CD8-positive, alpha-beta memory T cell (primary cell): ENCODE measurements around the gene TMEM184A. TPM values are rescaled to one million over a fixed set of nuclear protein-coding genes. Genes with fewer than 3 reads are reported as not detected.

Source experiments
- CTCF ChIA-PET: fragments of 350-600 bp; sonication (Branson Sonifier 250); formaldehyde crosslinking; loops from one replicate; lab custom pipeline; 2021; ENCODE audit warnings: antibody characterized with exemption; lab: Charles Lee
- POLR2A ChIA-PET: fragments of 350-600 bp; sonication (Branson Sonifier 250); formaldehyde crosslinking; loops from one replicate; lab custom pipeline; 2021; ENCODE audit warnings: antibody characterized with exemption; lab: Charles Lee
- DNase-seq, 5 donors: peaks; one replicate each; pipeline versions ENCODE4 v3.0.0 to v3.0.0-alpha.2; 2020 to 2022; ENCODE audit warnings: mixed read lengths in 1 of 5
- H3K27ac ChIP-seq: one replicate; pipeline ENCODE4 v1.7.0; 2013; ENCODE audit warnings: low read depth, mild to moderate bottlenecking, low read length, moderate library complexity
- H3K27me3 ChIP-seq: 2 replicates; pipeline ENCODE4 v1.7.0; 2013; ENCODE audit warnings: low read length, mild to moderate bottlenecking; ENCODE audit not compliant: insufficient read depth, poor library complexity, severe bottlenecking
- H3K36me3 ChIP-seq: 2 replicates; pipeline ENCODE4 v1.7.0; 2013; ENCODE audit warnings: mild to moderate bottlenecking, low read length, moderate library complexity; ENCODE audit not compliant: insufficient read depth
- H3K4me1 ChIP-seq: 2 replicates; pipeline ENCODE4 v1.7.0; 2013; ENCODE audit warnings: mild to moderate bottlenecking, low read length, moderate library complexity; ENCODE audit not compliant: insufficient read depth
- H3K4me3 ChIP-seq: 2 replicates; pipeline ENCODE4 v1.7.0; 2013; ENCODE audit warnings: mild to moderate bottlenecking, low read length
- H3K9me3 ChIP-seq: 2 replicates; pipeline ENCODE4 v1.7.0; 2013; ENCODE audit warnings: mild to moderate bottlenecking, low read length
- H3K27ac Mint-ChIP-seq, 8 donors: one replicate each; pipeline ENCODE4 v1.8.0; 2020 to 2021; ENCODE audit warnings: mixed read lengths in 8 of 8, mild to moderate bottlenecking in 6 of 8, inconsistent platforms in 3 of 8, moderate library complexity in 3 of 8
- H3K27me3 Mint-ChIP-seq, 2 donors: one replicate each; pipeline ENCODE4 v1.8.0; 2020 to 2021; ENCODE audit warnings: mixed read lengths in 2 of 2, mild to moderate bottlenecking in 1 of 2, moderate library complexity in 1 of 2
- H3K36me3 Mint-ChIP-seq, 3 donors: one replicate each; pipeline ENCODE4 v1.8.0; 2020 to 2021; ENCODE audit warnings: mixed read lengths in 3 of 3, inconsistent platforms in 1 of 3, mild to moderate bottlenecking in 1 of 3
- H3K4me1 Mint-ChIP-seq, 3 donors: one replicate each; pipeline ENCODE4 v1.8.0; 2020 to 2021; ENCODE audit warnings: mixed read lengths in 3 of 3, inconsistent platforms in 1 of 3, mild to moderate bottlenecking in 1 of 3
- H3K4me3 Mint-ChIP-seq, 7 donors: one replicate each; pipeline ENCODE4 v1.8.0; 2020 to 2021; ENCODE audit warnings: mixed read lengths in 7 of 7, mild to moderate bottlenecking in 6 of 7, moderate library complexity in 4 of 7, inconsistent platforms in 2 of 7
- H3K9me3 Mint-ChIP-seq, 5 donors: one replicate each; pipeline ENCODE4 v1.8.0; 2020 to 2022; ENCODE audit warnings: mixed read lengths in 5 of 5, mild to moderate bottlenecking in 3 of 5, moderate library complexity in 2 of 5, inconsistent platforms in 1 of 5
- polyA plus RNA-seq: library from polyadenylated mRNA; unstranded; fragments of 300-500 nt; fragmentation: Illumina TruSeq; gene quantifications from one replicate; pipeline ENCODE4 v1.2.3, GENCODE V29; 2021
- total RNA-seq, 2 experiments: library from RNA; stranded (reverse); gene quantifications; one replicate each; pipeline ENCODE4 v1.2.3, GENCODE V29; 2021

TMEM184A gene
- total and polyA plus RNA-seq, 3 experiments from 2014 or later: not detected

DNA sequence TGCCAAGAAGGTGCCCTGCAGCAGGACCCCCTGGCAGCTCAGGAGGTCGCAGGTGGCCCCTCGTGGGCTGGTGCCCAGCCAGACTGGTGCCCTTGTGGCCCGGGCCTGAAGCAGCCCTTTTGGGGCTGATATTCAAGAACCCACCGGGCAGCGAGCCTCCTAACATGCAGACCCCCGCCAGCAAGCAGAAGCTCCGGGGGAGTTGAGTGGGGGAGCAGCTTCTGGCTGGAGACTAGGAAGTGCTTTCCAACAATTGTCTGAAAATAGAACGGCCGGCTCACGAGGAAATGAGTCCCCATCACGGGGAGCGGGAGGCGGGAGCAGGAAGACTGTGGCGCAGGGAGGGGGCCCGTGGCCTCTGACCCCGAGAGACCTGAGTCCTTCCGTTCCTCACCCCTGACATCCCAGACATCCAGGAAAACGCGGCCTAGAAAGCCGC lies 42.3 kb downstream of the TMEM184A start:
- Histone ChIP-seq H3K4me3 (no peak overlapping the region), H3K27ac (no peak overlapping the region), H3K9me3 (no peaks in the 10 kb centered on the region), H3K4me1 (peaks cover 21% of the 10 kb centered on the region), H3K27me3 (no peaks in the 10 kb centered on the region), H3K36me3 (no peaks in the 10 kb centered on the region)
- no peak for DNase-seq
- Mint-ChIP-seq H3K9me3 (no peaks in the 10 kb centered on the region), H3K36me3 (no peaks in the 10 kb centered on the region), H3K27me3 (peaks cover 0 to 10% of the 10 kb centered on the region in 2 donors), H3K27ac (no peak overlapping the region), H3K4me3 (no peak overlapping the region), H3K4me1 (peaks cover 6 to 15% (median 6%) of the 10 kb centered on the region in 3 donors)
- ChIA-PET CTCF (interaction anchor here (1.0 kb wide), 1 partner anchor 9 kb away, joined by 4 read pairs; no protein-coding TSS in a partner anchor), POLR2A (no interaction called here)

DNA sequence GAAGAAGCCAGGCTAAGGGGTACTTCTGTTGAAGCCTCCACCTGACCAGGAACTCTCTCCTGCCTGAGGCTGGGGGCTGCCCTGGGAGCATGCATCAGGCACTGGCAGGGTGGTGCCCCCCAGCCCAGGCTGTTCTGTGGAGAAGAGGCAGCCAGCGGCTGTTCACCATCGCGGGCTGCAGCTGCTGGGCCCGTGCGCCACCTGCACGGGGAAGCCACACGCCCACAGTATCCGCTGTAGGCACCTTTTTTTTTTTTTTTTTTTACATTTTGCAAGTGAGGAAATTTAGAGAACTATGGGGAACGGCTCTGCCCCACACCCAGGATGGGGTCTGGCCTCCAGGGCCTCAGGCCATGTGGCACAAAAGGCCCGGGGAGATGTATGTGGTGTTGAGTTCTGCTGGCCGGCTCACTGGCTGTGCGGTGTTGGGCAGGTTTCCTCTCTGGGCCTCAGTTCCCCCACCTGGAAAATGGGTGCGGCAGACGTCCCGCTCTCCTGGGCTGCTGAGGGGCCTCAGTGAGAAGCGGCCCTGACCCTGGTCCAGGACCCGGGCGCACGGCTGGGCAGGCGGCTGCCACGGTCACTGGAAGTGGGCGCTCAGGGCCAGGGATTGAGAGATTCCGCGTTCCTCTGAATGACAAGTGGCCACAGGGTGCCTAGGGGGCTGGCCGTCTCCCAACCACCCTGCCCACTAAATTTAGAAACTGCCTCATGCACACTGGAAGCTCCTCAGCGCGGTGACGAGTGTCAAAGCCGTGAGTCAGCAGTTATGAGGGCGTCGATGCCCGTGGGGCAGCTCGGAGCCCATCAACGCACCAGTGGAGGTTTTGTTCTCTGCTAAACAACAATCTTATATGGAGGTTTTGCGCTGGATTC lies 43.0 kb downstream of the TMEM184A start:
- no peaks in the 10 kb centered on the region for H3K36me3 Mint-ChIP-seq
- no peak overlapping the region for H3K27ac ChIP-seq
- H3K4me1 Mint-ChIP-seq: peaks cover 6 to 18% (median 6%) of the 10 kb centered on the region in 3 donors
- CTCF ChIA-PET: no interaction called here
- peaks cover 21% of the 10 kb centered on the region for H3K4me1 ChIP-seq
- H3K36me3 ChIP-seq: no peaks in the 10 kb centered on the region
- H3K27me3 ChIP-seq: no peaks in the 10 kb centered on the region
- peak in 2 of 5 donors; percentile 35 to 70 for DNase-seq
- H3K4me3 ChIP-seq: no peak overlapping the region
- peak overlapping the region in 4 of 7 donors; percentile 5 to 45 (median 32) for H3K4me3 Mint-ChIP-seq
- peaks cover 1 to 16% of the 10 kb centered on the region in 2 donors for H3K27me3 Mint-ChIP-seq
- H3K27ac Mint-ChIP-seq: peak overlapping the region in 3 of 8 donors; percentile 42 to 61 (median 56)
- H3K9me3 ChIP-seq: no peaks in the 10 kb centered on the region
- POLR2A ChIA-PET: interaction anchor here (0.6 kb wide), 2 partner anchors 13 to 57 kb away, joined by 3 to 5 read pairs; no protein-coding TSS in a partner anchor
- H3K9me3 Mint-ChIP-seq: no peaks in the 10 kb centered on the region

DNA sequence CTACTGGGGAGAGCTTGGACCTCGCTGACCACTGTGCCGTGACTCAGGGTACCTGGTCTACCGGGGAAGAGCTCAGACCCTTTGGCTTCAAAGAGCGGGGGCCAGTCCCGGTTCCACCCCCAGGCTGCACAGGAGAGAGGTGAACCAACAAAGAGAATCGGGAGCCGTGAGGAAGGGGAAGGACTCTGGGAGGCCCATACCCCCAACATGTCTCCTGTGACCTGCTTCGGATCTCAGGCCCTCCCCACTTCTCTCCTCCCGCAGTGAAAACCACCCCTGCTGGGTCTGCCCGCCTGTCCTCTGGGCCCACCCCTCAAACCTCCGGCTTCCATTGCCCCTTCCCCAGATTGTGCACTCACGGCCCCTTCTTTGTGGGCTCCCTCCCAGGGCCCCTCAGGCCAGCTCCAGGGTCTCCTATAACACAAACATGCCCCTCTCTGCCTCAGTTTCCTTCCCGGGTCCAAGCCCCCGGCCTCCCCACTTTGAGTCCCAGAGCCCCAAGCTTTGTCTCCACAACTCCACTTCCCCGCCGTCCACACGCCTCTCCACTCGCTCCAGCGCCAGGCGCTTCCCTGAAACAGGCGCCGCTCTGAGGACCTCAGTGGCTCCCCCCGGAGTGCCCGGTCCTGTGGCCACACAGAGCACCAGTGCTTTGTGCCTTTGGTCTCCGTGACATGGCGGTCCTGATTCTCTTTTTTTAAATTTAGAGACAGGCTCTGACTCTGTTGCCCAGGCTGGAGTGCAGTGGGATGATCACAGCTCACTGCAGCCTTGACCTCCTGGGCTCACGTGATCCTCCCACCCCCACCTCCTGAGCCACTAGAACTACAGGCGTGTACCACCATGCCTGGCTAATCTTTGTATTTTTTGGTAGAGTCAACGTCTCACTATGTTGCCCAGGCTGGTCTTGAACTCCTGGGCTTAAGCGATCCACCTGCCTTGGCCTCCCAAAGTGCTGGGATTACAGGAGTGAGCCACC lies 44.3 kb downstream of the TMEM184A start:
- H3K27ac Mint-ChIP-seq: peak overlapping the region in 2 of 8 donors; percentile 29 to 42
- peaks cover 6 to 21% (median 6%) of the 10 kb centered on the region in 3 donors for H3K4me1 Mint-ChIP-seq
- Histone ChIP-seq H3K27me3 (no peaks in the 10 kb centered on the region), H3K9me3 (no peaks in the 10 kb centered on the region), H3K36me3 (no peaks in the 10 kb centered on the region), H3K4me1 (peaks cover 23% of the 10 kb centered on the region), H3K4me3 (no peak overlapping the region), H3K27ac (no peak overlapping the region)
- no peaks in the 10 kb centered on the region for H3K36me3 Mint-ChIP-seq
- ChIA-PET POLR2A (no interaction called here), CTCF (no interaction called here)
- H3K9me3 Mint-ChIP-seq: no peaks in the 10 kb centered on the region
- no peak overlapping the region for H3K4me3 Mint-ChIP-seq
- H3K27me3 Mint-ChIP-seq: peaks cover 5 to 22% of the 10 kb centered on the region in 2 donors
- DNase-seq: no peak

DNA sequence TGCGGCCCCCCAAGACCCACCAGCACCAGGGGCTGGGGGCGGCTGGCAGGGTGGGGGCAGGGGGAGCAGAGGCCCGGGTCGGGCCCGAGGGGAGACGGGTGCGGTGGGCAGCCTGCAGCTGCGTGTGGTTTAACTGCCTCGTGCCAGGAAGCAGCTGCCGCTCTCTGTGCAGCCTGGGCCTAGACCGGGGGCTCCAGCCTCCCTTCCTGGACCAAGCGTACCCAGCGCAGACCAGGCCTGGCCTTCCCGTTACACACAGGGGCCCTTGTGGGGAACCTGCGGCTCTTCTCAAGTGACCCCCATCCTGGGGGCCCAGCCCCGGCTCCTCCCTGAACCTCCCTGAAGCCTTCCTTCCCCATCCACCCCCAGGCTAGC lies 45.2 kb downstream of the TMEM184A start:
- no peaks in the 10 kb centered on the region for H3K9me3 ChIP-seq
- H3K27ac ChIP-seq: no peak overlapping the region
- ChIA-PET CTCF (no interaction called here), POLR2A (no interaction called here)
- Mint-ChIP-seq H3K4me1 (peaks cover 6 to 22% (median 6%) of the 10 kb centered on the region in 3 donors), H3K36me3 (no peaks in the 10 kb centered on the region), H3K9me3 (no peaks in the 10 kb centered on the region), H3K4me3 (no peak overlapping the region), H3K27ac (no peak overlapping the region), H3K27me3 (peaks cover 5 to 23% of the 10 kb centered on the region in 2 donors)
- peak in 1 of 5 donors; percentile 21 for DNase-seq
- H3K27me3 ChIP-seq: no peaks in the 10 kb centered on the region
- no peak overlapping the region for H3K4me3 ChIP-seq
- H3K36me3 ChIP-seq: no peaks in the 10 kb centered on the region
- peaks cover 29% of the 10 kb centered on the region for H3K4me1 ChIP-seq

- Histone ChIP-seq H3K36me3 (no peaks in the 10 kb centered on the region), H3K27ac (no peak overlapping the region), H3K27me3 (no peaks in the 10 kb centered on the region), H3K4me1 (peaks cover 34% of the 10 kb centered on the region), H3K4me3 (no peak overlapping the region), H3K9me3 (no peaks in the 10 kb centered on the region)
- H3K27me3 Mint-ChIP-seq: peaks cover 5 to 23% of the 10 kb centered on the region in 2 donors
- POLR2A ChIA-PET: no interaction called here
- H3K4me1 Mint-ChIP-seq: peaks cover 6 to 28% (median 8%) of the 10 kb centered on the region in 3 donors
- CTCF ChIA-PET: interaction anchor here (1.0 kb wide), 1 partner anchor 9 kb away, joined by 3 read pairs; no protein-coding TSS in a partner anchor
- H3K4me3 Mint-ChIP-seq: no peak overlapping the region
- DNase-seq: no peak
- H3K36me3 Mint-ChIP-seq: peaks cover 0 to under 1% (median 0%) of the 10 kb centered on the region in 3 donors
- H3K9me3 Mint-ChIP-seq: no peaks in the 10 kb centered on the region
- no peak overlapping the region for H3K27ac Mint-ChIP-seq
Measured at GRCh38 chr7:1509226-1509625, 46.8 kb downstream of the TMEM184A start.

GRCh38 chr7:1508277-1508758 lies 47.7 kb downstream of the TMEM184A start:
- ChIA-PET POLR2A (no interaction called here), CTCF (no interaction called here)
- H3K4me1 Mint-ChIP-seq: peaks cover 6 to 31% (median 7%) of the 10 kb centered on the region in 3 donors
- peaks cover 0 to 2% (median 0%) of the 10 kb centered on the region in 3 donors for H3K36me3 Mint-ChIP-seq
- no peaks in the 10 kb centered on the region for H3K9me3 Mint-ChIP-seq
- H3K27ac ChIP-seq: no peak overlapping the region
- no peaks in the 10 kb centered on the region for H3K9me3 ChIP-seq
- H3K27ac Mint-ChIP-seq: peak overlapping the region in 2 of 8 donors; percentile 27 to 66
- peak overlapping the region in 1 of 7 donors; percentile 4 for H3K4me3 Mint-ChIP-seq
- H3K4me1 ChIP-seq: peaks cover 35% of the 10 kb centered on the region
- no peak overlapping the region for H3K4me3 ChIP-seq
- no peak for DNase-seq
- peaks cover 5 to 23% of the 10 kb centered on the region in 2 donors for H3K27me3 Mint-ChIP-seq
- no peaks in the 10 kb centered on the region for H3K36me3 ChIP-seq
- H3K27me3 ChIP-seq: no peaks in the 10 kb centered on the region

- Mint-ChIP-seq H3K4me3 (peak overlapping the region in 6 of 7 donors; percentile 37 to 88 (median 63)), H3K9me3 (no peaks in the 10 kb centered on the region), H3K36me3 (peaks cover 0 to 20% (median 0%) of the 10 kb centered on the region in 3 donors), H3K27ac (peak overlapping the region in 1 of 8 donors; percentile 66), H3K27me3 (peaks cover 5 to 17% of the 10 kb centered on the region in 2 donors), H3K4me1 (peaks cover 16 to 39% (median 18%) of the 10 kb centered on the region in 3 donors)
- no peak overlapping the region for H3K27ac ChIP-seq
- ChIA-PET POLR2A (no interaction called here), CTCF (interaction anchor here (1.3 to 1.6 kb wide), 3 partner anchors 8 to 32 kb away, joined by 3 to 4 read pairs (median 4); no protein-coding TSS in a partner anchor)
- H3K4me1 ChIP-seq: peaks cover 31% of the 10 kb centered on the region
- no peaks in the 10 kb centered on the region for H3K9me3 ChIP-seq
- H3K36me3 ChIP-seq: peaks cover 6% of the 10 kb centered on the region
- H3K27me3 ChIP-seq: no peaks in the 10 kb centered on the region
- no peak overlapping the region for H3K4me3 ChIP-seq
- no peak for DNase-seq
Measured at GRCh38 chr7:1505731-1506550, 50.1 kb downstream of the TMEM184A start.
